ENCODE measurements around the gene SOX12.

SOX12 gene

GRCh38 chr20:325045-325888 lies at the start of gene SOX12:
TSS of gene SOX12 (plus strand) at chr20:325552. CDS start at chr20:325925, 373 bp downstream.
- DNase-seq, result peak; percentile 96

- no peak for DNase-seq
These were observed 49.6 kb upstream of the SOX12 start for GRCh38 chr20:275791-276190.

- no peak for DNase-seq
These were observed 48.5 kb upstream of the SOX12 start for GRCh38 chr20:276620-277495.

GRCh38 chr20:277496-277781 lies 47.9 kb upstream of the SOX12 start:
- DNase-seq, result no peak

- DNase-seq, result no peak
These were observed 47.2 kb upstream of the SOX12 start for GRCh38 chr20:278181-278580.

- no peak for DNase-seq
These were observed 46.5 kb upstream of the SOX12 start for GRCh38 chr20:278607-279571.

- DNase-seq, result no peak
These were observed 41.2 kb upstream of the SOX12 start for GRCh38 chr20:284172-284571.

GRCh38 chr20:286508-286907 lies 38.8 kb upstream of the SOX12 start:
- DNase-seq, result no peak

- DNase-seq, result no peak
These were observed 36.2 kb upstream of the SOX12 start for GRCh38 chr20:288956-289692.

- no peak for DNase-seq
These were observed 35.7 kb upstream of the SOX12 start for GRCh38 chr20:289693-290083.

GRCh38 chr20:290084-290831 lies 35.1 kb upstream of the SOX12 start, which contains the start of gene C20orf96:
TSS of gene C20orf96 (minus strand) at chr20:290750. CDS start at chr20:290610, 140 bp downstream.
- DNase-seq, result peak; percentile 80

GRCh38 chr20:294602-295001 lies 30.8 kb upstream of the SOX12 start:
- DNase-seq, result no peak

GRCh38 chr20:295804-296203 lies 29.5 kb upstream of the SOX12 start:
- DNase-seq, result no peak

- peak; percentile 84 for DNase-seq
These were observed 28.0 kb upstream of the SOX12 start, which contains the start of gene ZCCHC3 for GRCh38 chr20:297098-297924. TSS of gene ZCCHC3 (plus strand) at chr20:297570. CDS start at chr20:297587, 17 bp downstream.

GRCh38 chr20:297925-298775 lies 27.2 kb upstream of the SOX12 start:
- DNase-seq, result peak; percentile 18

GRCh38 chr20:298776-299391 lies 26.5 kb upstream of the SOX12 start:
- no peak for DNase-seq

- DNase-seq, result no peak
These were observed 24.9 kb upstream of the SOX12 start for GRCh38 chr20:300345-300990.

Measured in stimulated activated naive CD4-positive, alpha-beta T cell treated with Interleukin-2 at 50 U/mL for 16 hours (primary cell).